Measurements from ENCODE around the gene NTRK1.

DNA sequence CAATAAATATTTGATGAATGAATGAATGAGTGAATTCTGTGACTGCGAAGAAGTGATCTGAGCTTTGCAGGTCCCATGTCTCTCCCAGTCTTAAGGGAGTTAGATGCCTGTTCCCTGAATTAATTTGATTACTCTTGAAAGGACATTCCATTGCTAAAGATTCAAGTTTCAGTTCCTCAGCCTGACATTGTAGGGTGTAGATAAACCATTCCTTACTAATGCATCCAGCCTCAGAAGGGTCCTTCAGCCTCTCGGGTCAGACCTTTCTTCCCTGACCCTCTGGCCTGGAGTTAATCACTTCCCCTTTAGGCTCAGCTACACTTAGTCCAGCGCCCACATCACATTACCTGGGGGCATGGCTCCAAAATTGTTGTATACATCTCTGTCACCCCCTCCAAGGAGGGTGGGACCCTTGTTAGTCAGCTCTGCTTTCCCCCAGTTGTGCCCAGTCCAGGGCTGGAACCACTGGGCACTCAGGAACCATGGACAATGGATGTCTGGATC, 4.3 kb upstream of the NTRK1 start:
- no peak for TF ChIP-seq CTCF (IDR thresholded peaks at IDR 0.05)
- no peak for TF ChIP-seq POLR2A (IDR thresholded peaks at IDR 0.05)

All from transverse colon (tissue), 3 donors.